Thymus (tissue), 11 donors: ENCODE data around the gene IER3IP1. TPM values are rescaled to one million over a fixed set of nuclear protein-coding genes. Genes with fewer than 3 reads are reported as not detected.
"Not testable (repeated sequence)": the region's sequence is repeated elsewhere in the genome, so short reads cannot be mapped to it uniquely, and the experiment has no call there.

Experiments used
- DNase-seq, 9 donors: peaks; one replicate each; pipeline ENCODE4 v3.0.0-alpha.2; 2013; ENCODE audit warnings: low spot score in 9 of 9, low read depth in 6 of 9, missing footprints in 1 of 9
- H3K27ac ChIP-seq, 2 donors: one replicate each; pipeline ENCODE4 v1.5.1; 2013; ENCODE audit warnings: control low read depth in 1 of 2, low read depth in 1 of 2, low read length in 1 of 2, mild to moderate bottlenecking in 1 of 2, moderate library complexity in 1 of 2
- H3K27me3 ChIP-seq, 2 donors: one replicate each; pipeline ENCODE4 v1.5.1; 2013; ENCODE audit warnings: low read length in 1 of 2; ENCODE audit not compliant: control insufficient read depth in 2 of 2, insufficient read depth in 1 of 2
- H3K36me3 ChIP-seq, 2 donors: one replicate each; pipeline ENCODE4 v1.5.1; 2013; ENCODE audit warnings: low read length in 1 of 2, mild to moderate bottlenecking in 1 of 2, moderate library complexity in 1 of 2; ENCODE audit not compliant: control insufficient read depth in 2 of 2, insufficient read depth in 2 of 2
- H3K4me1 ChIP-seq, 2 donors: one replicate each; pipeline ENCODE4 v1.5.1; 2013; ENCODE audit warnings: low read length in 2 of 2; ENCODE audit not compliant: control insufficient read depth in 2 of 2, insufficient read depth in 2 of 2
- H3K4me3 ChIP-seq, 2 donors: one replicate each; pipeline ENCODE4 v1.5.1; 2013; ENCODE audit warnings: low read length in 2 of 2, control low read depth in 1 of 2, mild to moderate bottlenecking in 1 of 2
- H3K9me3 ChIP-seq, 2 donors: one replicate each; pipeline ENCODE4 v1.5.1; 2013; ENCODE audit warnings: low read length in 1 of 2, mild to moderate bottlenecking in 1 of 2; ENCODE audit not compliant: control insufficient read depth in 2 of 2, insufficient read depth in 1 of 2
- WGBS: extraction: QIAGEN DNeasy Blood & Tissue Kit; methylation state at CpG from one replicate; pipeline ENCODE4 v1.1.7; 2013; 5-methylcytosine and 5-hydroxymethylcytosine counted together
- polyA plus RNA-seq: library from polyadenylated mRNA; stranded (reverse); fragments of 200-250 nt; gene quantifications from one replicate; pipeline ENCODE4 v1.2.3, GENCODE V29; 2013
- total RNA-seq: library from RNA; stranded (reverse); fragments of 120-200 nt; gene quantifications from one replicate; pipeline ENCODE4 v1.2.4, GENCODE V29; 2013
- donor health status: healthy.

IER3IP1 gene
- total and polyA plus RNA-seq, 2 donors, result 14.1 to 15.5 TPM

DNA sequence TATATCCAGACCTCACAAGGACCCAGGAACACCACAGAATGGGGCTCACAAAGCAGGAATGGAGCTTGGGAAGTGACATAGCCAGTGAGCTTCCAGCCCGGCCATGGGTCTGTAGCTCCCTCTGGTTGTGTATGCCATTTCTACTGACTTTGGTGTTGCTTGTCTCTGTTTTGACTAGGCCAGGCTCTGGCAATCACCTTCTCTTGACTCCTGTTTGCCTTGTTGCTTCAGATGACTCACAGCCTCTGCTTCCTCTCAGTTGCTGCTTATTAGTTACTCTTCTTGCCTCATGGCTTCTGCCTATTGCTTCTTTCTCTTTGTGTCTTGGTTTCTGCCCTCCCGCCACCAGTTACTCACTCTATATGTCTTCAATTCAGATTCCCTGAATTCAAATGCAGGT, 15.8 kb upstream of the IER3IP1 start:
- Histone ChIP-seq H3K36me3 (no peaks in the 10 kb centered on the region), H3K4me1 (no peaks in the 10 kb centered on the region), H3K4me3 (no peak overlapping the region), H3K27ac (no peak overlapping the region), H3K27me3 (no peaks in the 10 kb centered on the region), H3K9me3 (no peaks in the 10 kb centered on the region)
- DNase-seq, result no peak
- WGBS, result 95% methylated on average over 2 of the region's 2 CpGs

DNA sequence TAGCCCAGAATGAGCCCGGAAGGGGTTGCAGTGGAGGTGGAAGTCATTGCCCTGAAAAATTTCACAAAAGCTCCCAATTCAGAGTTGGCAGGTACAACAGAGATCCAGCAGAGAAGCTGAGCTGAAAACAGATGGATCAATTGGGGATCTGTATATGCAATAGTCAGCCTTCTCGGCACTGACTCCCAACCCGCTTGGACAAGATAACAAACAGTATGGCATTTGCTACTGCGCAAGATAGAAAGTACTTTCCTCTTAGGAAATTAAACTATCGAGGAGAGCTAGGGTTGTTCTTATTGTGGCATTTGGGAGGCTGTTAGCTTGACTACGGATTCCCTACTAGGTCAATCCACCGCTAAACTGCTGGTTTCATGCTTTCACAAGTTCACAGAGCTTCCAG, 11.6 kb upstream of the IER3IP1 start:
- no peak overlapping the region for H3K4me3 ChIP-seq
- H3K4me1 ChIP-seq, result no peaks in the 10 kb centered on the region
- H3K9me3 ChIP-seq, result peaks cover 4 to 9% of the 10 kb centered on the region in 2 donors
- DNase-seq, result no peak
- H3K27ac ChIP-seq, result no peak overlapping the region
- WGBS, result 84% methylated on average over 7 of the region's 7 CpGs
- H3K36me3 ChIP-seq, result no peaks in the 10 kb centered on the region
- no peaks in the 10 kb centered on the region for H3K27me3 ChIP-seq

DNA sequence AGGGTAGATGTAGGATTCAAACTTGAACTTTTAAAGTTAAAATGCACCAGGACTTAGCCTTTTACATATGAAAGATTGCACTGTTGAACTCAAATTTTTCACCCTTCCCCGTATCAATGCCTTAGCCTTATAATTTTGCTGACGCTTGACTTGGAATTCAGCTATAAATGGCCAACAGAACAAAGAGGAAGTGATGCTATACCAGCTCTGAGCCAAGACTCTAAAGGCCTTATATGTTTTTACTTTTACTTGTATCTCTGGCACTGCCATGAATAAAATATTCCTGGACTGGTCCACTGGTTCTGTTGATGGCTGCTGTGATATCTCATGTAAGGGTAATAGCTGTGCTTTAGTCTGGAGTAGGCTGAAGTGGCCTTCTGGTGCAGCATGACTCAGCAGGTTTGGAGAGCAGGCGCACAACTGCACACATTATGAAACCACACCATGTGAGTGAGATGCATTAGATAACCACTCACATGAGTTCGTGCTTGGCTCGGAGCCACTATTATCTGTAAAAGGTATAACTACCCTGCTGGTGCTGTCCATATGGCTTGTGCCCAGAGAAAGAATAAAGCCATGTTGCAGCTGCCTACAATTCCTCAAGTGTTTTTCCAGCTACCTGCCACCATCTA, 8.4 kb upstream of the IER3IP1 start:
- H3K36me3 ChIP-seq, result no peaks in the 10 kb centered on the region
- H3K27ac ChIP-seq, result no peak overlapping the region
- H3K4me3 ChIP-seq, result no peak overlapping the region
- no peaks in the 10 kb centered on the region for H3K27me3 ChIP-seq
- WGBS, result 91% methylated on average over 5 of the region's 5 CpGs
- H3K4me1 ChIP-seq, result no peaks in the 10 kb centered on the region
- DNase-seq, result peak in 3 of 9 donors; percentile 7 to 38 (median 7)
- peaks cover 4 to 9% of the 10 kb centered on the region in 2 donors for H3K9me3 ChIP-seq

DNA sequence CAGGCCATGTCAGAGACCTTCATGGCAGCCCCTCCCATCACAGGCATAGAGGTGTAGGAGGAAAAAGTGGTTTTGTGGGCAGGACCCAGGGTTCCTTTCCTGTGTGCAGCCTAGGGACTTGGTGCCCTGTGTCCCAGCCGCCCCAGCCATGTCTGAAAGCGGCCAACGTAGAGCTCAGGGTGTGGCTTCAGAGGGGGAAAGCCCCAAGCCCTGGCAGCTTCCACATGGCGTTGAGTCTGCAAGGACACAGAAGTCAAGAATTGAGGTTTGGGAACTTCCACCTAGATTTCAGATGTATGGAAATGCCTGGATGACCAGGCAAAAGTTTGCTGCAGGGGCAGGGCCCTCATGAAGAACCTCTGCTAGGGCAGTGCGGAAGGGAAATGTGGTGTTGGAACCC, 6.0 kb upstream of the IER3IP1 start:
- H3K9me3 ChIP-seq, DNase-seq, H3K4me1 ChIP-seq, H3K27me3 ChIP-seq, H3K27ac ChIP-seq, H3K4me3 ChIP-seq, H3K36me3 ChIP-seq: not testable (repeated sequence)
- 90% methylated on average over 5 of the region's 5 CpGs for WGBS

DNA sequence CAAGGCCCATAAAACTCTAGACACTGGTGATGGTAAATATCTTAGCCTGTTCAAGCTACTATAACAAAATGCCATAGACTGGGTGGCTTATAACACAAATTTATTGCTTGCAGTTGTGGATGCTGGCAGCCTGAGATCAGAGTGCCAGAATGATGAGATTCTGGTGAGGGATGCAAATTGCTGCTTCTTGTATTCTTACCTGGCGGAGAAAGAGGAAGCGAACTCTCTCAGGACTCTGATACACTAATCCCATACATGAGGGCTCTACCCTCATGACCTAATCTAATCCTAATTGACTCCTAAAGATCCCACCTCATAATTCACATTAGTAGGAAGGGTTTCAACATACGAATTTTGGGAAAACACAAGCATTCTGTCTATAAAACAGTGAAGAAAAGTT, 4.6 kb upstream of the IER3IP1 start:
- 92% methylated on average over 3 of the region's 3 CpGs for WGBS
- H3K27me3 ChIP-seq, result no peaks in the 10 kb centered on the region
- H3K4me1 ChIP-seq, result no peaks in the 10 kb centered on the region
- no peak overlapping the region for H3K27ac ChIP-seq
- no peaks in the 10 kb centered on the region for H3K36me3 ChIP-seq
- peaks cover 4 to 9% of the 10 kb centered on the region in 2 donors for H3K9me3 ChIP-seq
- DNase-seq, result no peak
- no peak overlapping the region for H3K4me3 ChIP-seq

DNA sequence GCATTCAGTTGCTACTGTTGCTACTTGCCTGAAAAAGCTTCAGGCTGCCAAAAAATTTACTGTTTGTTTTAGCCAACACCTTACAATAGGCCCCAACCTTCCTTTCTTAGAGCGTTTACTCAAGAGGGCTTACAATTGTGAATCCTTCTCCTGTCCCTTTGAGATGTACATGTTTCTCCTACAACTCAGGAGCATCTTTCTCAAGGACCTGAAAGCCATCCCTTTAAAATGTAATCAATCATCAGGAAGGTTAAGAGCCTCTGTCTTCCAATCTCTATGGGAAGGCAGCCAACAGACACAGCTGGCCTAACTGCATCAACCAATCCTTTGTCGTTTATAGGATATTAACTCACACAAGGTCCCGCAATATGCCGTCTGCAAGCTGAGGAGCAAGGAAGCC, 3.4 kb upstream of the IER3IP1 start:
- DNase-seq, result no peak
- 93% methylated on average over 4 of the region's 4 CpGs for WGBS

DNA sequence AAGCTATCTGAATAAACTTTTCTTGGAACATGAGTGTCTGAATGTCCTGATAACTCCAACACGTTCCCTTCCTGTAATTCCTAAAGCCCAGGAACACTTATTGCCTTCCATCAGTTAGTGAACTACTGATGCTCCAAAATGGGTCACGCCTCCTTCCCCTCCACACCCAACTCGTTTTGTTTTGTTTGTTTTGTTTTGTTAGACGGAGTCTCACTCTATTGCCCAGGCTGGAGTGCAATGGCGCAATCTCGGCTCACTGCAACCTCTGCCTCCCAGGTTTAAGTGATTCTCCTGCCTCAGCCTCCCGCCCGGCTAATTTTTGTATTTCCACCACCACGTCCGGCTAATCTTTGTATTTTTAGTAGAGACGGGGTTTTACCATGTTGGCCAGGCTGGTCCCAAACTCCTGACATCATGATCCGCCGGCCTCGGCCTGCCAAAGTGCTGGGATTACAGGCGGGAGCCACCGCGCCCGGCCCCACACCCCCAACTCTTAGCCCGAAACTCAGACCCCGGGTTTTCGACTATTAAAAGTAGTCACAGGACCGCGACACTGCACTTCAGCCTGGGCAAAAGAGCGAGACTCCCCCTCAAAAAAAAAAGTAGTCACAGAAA, 774 bp downstream of the IER3IP1 start:
- Histone ChIP-seq H3K9me3 (no peaks in the 10 kb centered on the region), H3K27ac (peak overlapping the region in 1 of 2 donors; percentile 49), H3K27me3 (no peaks in the 10 kb centered on the region), H3K36me3 (no peaks in the 10 kb centered on the region), H3K4me3 (peak overlapping the region; percentile 94 to 95), H3K4me1 (no peaks in the 10 kb centered on the region)
- DNase-seq, result no peak
- WGBS, result 12% methylated on average over 24 of the region's 24 CpGs

More for the DNA sequence above, 3.4 kb upstream of the IER3IP1 start:
- H3K36me3 ChIP-seq, result no peaks in the 10 kb centered on the region
- peaks cover under 1% of the 10 kb centered on the region in 2 donors for H3K9me3 ChIP-seq
- H3K4me3 ChIP-seq, result no peak overlapping the region
- no peak overlapping the region for H3K27ac ChIP-seq
- H3K4me1 ChIP-seq, result no peaks in the 10 kb centered on the region
- H3K27me3 ChIP-seq, result no peaks in the 10 kb centered on the region

DNA sequence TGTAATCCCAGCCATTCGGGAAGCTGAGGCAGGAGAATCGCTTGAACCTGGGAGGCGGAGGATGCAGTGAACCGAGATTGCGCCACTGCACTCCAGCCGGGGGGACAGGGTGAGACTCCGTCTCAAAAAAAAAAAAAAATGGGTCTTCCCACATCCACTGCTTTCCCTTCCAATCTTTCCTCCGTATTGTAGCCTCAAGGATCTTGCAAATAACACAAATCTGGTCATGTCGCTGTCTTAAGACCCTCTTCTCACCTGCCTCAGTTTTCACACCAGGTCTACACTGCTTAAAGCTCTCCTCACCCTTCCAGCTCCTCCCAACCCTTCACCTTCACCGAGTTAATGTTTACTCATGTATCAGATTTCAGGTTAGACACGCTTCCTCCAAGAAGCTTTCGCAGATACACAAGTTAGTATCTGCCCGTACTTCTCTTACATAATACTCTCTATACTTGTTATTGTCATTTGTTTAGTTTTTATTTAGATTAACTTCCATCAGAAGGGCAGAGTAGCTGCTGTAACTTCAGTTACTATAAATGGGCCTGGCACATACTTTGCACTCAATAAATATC, 1.5 kb downstream of the IER3IP1 start:
- Histone ChIP-seq H3K9me3 (no peaks in the 10 kb centered on the region), H3K27ac (no peak overlapping the region), H3K4me1 (no peaks in the 10 kb centered on the region)

DNA sequence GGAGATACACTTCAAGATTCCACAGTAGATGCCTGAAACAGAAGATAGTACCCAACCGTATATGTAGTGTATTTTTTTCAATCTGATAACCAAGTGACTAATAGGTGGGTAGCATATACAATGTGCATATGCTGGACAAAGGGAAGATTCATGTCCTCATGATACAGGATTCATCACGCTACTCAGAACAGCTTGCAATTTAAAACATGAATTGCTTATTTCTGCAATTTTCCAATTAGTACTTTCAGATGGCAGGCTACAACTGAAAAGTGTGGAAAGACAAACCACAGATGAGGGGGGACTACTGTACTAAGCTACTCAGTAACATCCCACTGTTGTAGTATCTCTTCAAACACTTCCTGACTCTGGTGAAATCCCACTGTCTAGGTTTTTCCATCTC, 3.7 kb downstream of the IER3IP1 start:
- Histone ChIP-seq H3K27ac (no peak overlapping the region), H3K36me3 (no peaks in the 10 kb centered on the region), H3K9me3 (no peaks in the 10 kb centered on the region), H3K4me1 (no peaks in the 10 kb centered on the region), H3K27me3 (no peaks in the 10 kb centered on the region), H3K4me3 (no peak overlapping the region)
- 97% methylated on average over 2 of the region's 2 CpGs for WGBS
- DNase-seq, result no peak

More for the DNA sequence above, 1.5 kb downstream of the IER3IP1 start:
- Histone ChIP-seq H3K27me3 (no peaks in the 10 kb centered on the region), H3K36me3 (no peaks in the 10 kb centered on the region), H3K4me3 (no peak overlapping the region)
- no peak for DNase-seq
- 94% methylated on average over 13 of the region's 13 CpGs for WGBS
